Osteoblast (primary cell): ENCODE results near the gene NTM. TPM values are rescaled to one million over a fixed set of nuclear protein-coding genes. Genes with fewer than 3 reads are reported as not detected.

Experiments
- DNase-seq: peaks from one replicate; pipeline ENCODE4 v3.0.0; 2011; ENCODE audit warnings: low spot score, mixed read lengths; ENCODE audit not compliant: insufficient read length; ENCODE audit errors: missing footprints
- H2AFZ ChIP-seq: 2 replicates; pipeline ENCODE4 v1.6.0; 2011; ENCODE audit warnings: mild to moderate bottlenecking, low read length
- H3K27ac ChIP-seq: 2 replicates; pipeline ENCODE4 v1.5.1; 2011; ENCODE audit warnings: mild to moderate bottlenecking, low read depth, low read length, moderate library complexity
- H3K27me3 ChIP-seq: 2 replicates; pipeline ENCODE4 v1.6.0; 2012; ENCODE audit warnings: mild to moderate bottlenecking, control low read depth, inconsistent platforms, low read length, moderate library complexity; ENCODE audit not compliant: insufficient read depth
- H3K36me3 ChIP-seq: 2 replicates; pipeline ENCODE4 v1.5.1; 2011; ENCODE audit warnings: mild to moderate bottlenecking, low read length, control low read depth, moderate library complexity; ENCODE audit not compliant: insufficient read depth
- H3K4me1 ChIP-seq: 2 replicates; pipeline ENCODE4 v1.5.1; 2011; ENCODE audit warnings: mild to moderate bottlenecking, low read length, control low read depth, moderate library complexity; ENCODE audit not compliant: insufficient read depth
- H3K4me2 ChIP-seq: 2 replicates; pipeline ENCODE4 v1.6.0; 2011; ENCODE audit warnings: mild to moderate bottlenecking, low read length; ENCODE audit not compliant: insufficient read depth
- H3K4me3 ChIP-seq: fragments of 200-600 bp; sonication (generic); 3 replicates; pipeline ENCODE4 v1.5.1; 2012; ENCODE audit warnings: mild to moderate bottlenecking, low read length, inconsistent platforms; ENCODE audit not compliant: insufficient read depth
- H3K79me2 ChIP-seq: 2 replicates; pipeline ENCODE4 v1.6.0; 2012; ENCODE audit warnings: mild to moderate bottlenecking, low read length, control low read depth, inconsistent platforms; ENCODE audit not compliant: insufficient read depth
- H3K9me3 ChIP-seq: 2 replicates; pipeline ENCODE4 v1.5.1; 2011; ENCODE audit warnings: low read depth, low read length, control low read depth
- H4K20me1 ChIP-seq: 2 replicates; pipeline ENCODE4 v1.6.0; 2012; ENCODE audit warnings: mild to moderate bottlenecking, low read length, control low read depth; ENCODE audit not compliant: insufficient read depth
- total RNA-seq: library from RNA; depleted of rRNA; stranded (reverse); fragments of >200 nt; gene quantifications from 2 replicates; pipeline ENCODE4 v1.2.3, GENCODE V29; 2012
- TF ChIP-seq, protein P1 (sequence below): IDR thresholded peaks from 2 replicates; pipeline ENCODE4 v1.5.1; 2011; ENCODE audit warnings: mild to moderate bottlenecking, low read depth, low read length, moderate library complexity; ENCODE audit errors: extremely low read depth

NTM gene
- total RNA-seq, 1 donor = 48.1 TPM

DNA sequence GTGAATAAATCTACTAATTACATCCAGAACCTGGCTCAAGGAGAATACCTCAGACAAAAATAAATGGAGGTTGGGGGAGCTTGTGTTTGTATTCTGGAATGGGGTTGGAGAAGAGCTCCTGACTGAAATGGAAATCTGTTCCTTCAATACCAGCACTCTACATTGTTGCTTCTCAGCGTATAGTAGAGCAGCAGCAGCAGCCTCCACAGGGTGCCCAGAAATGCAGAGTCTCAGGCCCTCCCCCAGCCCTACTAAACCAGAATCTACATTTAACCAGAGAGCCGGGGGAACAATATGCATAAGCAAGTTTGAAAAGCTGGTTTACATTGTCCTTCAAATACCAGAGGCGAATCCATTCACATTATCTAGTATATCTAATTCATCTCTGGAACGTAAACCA, 474.8 kb downstream of the NTM start:
- no peak for DNase-seq
- H3K27me3 ChIP-seq = peaks cover 20% of the 10 kb centered on the region
- H3K27ac ChIP-seq = no peak overlapping the region
- TF ChIP-seq, protein P1, sequence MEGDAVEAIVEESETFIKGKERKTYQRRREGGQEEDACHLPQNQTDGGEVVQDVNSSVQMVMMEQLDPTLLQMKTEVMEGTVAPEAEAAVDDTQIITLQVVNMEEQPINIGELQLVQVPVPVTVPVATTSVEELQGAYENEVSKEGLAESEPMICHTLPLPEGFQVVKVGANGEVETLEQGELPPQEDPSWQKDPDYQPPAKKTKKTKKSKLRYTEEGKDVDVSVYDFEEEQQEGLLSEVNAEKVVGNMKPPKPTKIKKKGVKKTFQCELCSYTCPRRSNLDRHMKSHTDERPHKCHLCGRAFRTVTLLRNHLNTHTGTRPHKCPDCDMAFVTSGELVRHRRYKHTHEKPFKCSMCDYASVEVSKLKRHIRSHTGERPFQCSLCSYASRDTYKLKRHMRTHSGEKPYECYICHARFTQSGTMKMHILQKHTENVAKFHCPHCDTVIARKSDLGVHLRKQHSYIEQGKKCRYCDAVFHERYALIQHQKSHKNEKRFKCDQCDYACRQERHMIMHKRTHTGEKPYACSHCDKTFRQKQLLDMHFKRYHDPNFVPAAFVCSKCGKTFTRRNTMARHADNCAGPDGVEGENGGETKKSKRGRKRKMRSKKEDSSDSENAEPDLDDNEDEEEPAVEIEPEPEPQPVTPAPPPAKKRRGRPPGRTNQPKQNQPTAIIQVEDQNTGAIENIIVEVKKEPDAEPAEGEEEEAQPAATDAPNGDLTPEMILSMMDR = no peak
- no peaks in the 10 kb centered on the region for H3K9me3 ChIP-seq
- no peak overlapping the region for H3K4me3 ChIP-seq
- H3K4me1 ChIP-seq = no peaks in the 10 kb centered on the region
- H3K4me2 ChIP-seq = no peak overlapping the region
- no peaks in the 10 kb centered on the region for H4K20me1 ChIP-seq
- no peaks in the 10 kb centered on the region for H3K79me2 ChIP-seq
- no peaks in the 10 kb centered on the region for H3K36me3 ChIP-seq
- H2AFZ ChIP-seq = no peak overlapping the region

DNA sequence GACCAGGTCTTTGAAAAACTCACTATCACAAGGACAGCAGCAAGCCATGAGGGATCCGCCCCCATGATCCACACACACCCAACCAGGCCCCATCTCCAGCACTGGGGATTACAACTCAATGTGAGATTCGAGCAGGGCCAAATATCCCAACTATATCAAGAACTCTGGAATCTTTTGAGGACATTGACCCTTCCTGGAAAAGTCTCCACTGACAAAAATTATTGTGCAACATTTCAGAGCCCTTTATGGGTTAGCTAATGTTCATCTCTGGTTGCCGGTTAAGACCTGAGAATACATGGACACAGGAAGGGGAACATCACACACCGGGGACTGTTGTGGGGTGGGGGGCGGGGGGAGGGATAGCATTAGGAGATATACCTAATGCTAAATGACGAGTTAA, 479.1 kb downstream of the NTM start:
- Histone ChIP-seq H3K36me3 (no peaks in the 10 kb centered on the region), H3K27ac (no peak overlapping the region), H3K9me3 (no peaks in the 10 kb centered on the region), H3K27me3 (peaks cover 34% of the 10 kb centered on the region), H3K4me3 (no peak overlapping the region), H4K20me1 (no peaks in the 10 kb centered on the region), H3K4me1 (no peaks in the 10 kb centered on the region), H2AFZ (no peak overlapping the region), H3K4me2 (no peak overlapping the region), H3K79me2 (no peaks in the 10 kb centered on the region)
- TF ChIP-seq, protein P1 = no peak
- DNase-seq = no peak

DNA sequence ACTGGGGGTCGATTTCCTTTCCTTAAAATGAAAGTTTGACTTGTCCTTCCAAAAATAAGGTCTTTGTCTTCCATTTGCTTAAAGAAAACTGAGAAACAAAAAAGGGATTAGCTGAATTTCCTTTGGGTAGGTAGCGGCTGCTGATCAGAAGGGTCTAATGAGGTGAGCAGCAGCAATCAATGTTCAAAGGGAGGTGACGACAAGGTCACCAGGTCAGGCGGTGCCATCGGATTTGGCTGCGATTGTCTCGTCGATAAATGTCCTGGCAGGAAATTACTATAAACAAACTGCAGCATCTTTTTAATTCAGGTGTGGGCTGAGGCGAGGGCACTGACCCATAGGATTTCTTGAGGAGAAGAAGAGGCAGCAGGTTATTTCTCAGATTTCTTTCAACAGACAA, 480.1 kb downstream of the NTM start:
- no peaks in the 10 kb centered on the region for H3K79me2 ChIP-seq
- H3K4me3 ChIP-seq = no peak overlapping the region
- no peak for DNase-seq
- H3K27me3 ChIP-seq = peaks cover 33% of the 10 kb centered on the region
- H4K20me1 ChIP-seq = no peaks in the 10 kb centered on the region
- no peak overlapping the region for H3K4me2 ChIP-seq
- no peak overlapping the region for H3K27ac ChIP-seq
- TF ChIP-seq, protein P1 = no peak
- no peaks in the 10 kb centered on the region for H3K9me3 ChIP-seq
- no peaks in the 10 kb centered on the region for H3K36me3 ChIP-seq
- H3K4me1 ChIP-seq = no peaks in the 10 kb centered on the region
- no peak overlapping the region for H2AFZ ChIP-seq

DNA sequence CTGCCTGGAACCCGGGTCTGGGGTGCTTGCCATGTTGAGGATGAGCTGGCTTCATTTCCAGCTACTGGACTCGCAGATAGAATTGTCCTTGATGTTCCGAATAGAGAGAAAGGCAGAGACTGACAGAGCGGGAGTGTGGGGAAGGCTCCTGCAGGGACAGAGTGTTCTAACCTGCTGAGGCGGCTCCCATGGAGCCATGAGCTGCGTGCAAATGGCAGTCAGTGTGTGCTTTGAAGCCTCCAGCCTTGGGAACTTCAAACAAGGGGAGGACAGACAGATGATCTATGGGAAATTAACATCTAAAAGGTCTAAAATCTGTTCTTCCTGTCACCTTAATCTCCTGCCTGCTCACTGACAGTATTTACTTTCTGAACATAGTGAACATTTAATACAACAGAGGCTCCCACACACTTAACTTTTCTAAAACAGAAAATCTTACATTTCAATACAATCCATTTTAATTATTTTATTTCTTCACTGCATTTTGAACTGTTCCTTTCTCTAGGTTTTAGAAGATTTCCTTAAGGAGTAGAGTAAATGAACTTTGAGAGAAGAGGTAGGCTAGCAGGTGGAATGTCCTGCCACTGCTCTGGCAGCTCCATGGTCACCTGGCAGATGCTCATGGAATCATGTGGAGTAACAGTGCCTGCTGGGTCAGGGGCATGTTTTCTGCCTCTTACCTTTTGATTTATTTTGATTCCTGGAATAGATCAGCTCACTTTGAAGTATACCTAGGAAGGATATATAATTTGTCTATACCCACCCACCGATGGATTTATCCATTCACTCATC, 481.7 kb downstream of the NTM start:
- H3K4me3 ChIP-seq = no peak overlapping the region
- TF ChIP-seq, protein P1 = no peak
- H3K36me3 ChIP-seq = no peaks in the 10 kb centered on the region
- H3K9me3 ChIP-seq = no peaks in the 10 kb centered on the region
- peaks cover 25% of the 10 kb centered on the region for H3K27me3 ChIP-seq
- H3K79me2 ChIP-seq = no peaks in the 10 kb centered on the region
- no peaks in the 10 kb centered on the region for H4K20me1 ChIP-seq
- no peak overlapping the region for H3K4me2 ChIP-seq
- no peaks in the 10 kb centered on the region for H3K4me1 ChIP-seq
- no peak overlapping the region for H3K27ac ChIP-seq
- no peak overlapping the region for H2AFZ ChIP-seq
- DNase-seq = no peak
